ENCODE measurements around the gene ADCY3.
"Not testable (repeated sequence)": the region's sequence is repeated elsewhere in the genome, so short reads cannot be mapped to it uniquely, and the experiment has no call there.

Gene ADCY3

DNA sequence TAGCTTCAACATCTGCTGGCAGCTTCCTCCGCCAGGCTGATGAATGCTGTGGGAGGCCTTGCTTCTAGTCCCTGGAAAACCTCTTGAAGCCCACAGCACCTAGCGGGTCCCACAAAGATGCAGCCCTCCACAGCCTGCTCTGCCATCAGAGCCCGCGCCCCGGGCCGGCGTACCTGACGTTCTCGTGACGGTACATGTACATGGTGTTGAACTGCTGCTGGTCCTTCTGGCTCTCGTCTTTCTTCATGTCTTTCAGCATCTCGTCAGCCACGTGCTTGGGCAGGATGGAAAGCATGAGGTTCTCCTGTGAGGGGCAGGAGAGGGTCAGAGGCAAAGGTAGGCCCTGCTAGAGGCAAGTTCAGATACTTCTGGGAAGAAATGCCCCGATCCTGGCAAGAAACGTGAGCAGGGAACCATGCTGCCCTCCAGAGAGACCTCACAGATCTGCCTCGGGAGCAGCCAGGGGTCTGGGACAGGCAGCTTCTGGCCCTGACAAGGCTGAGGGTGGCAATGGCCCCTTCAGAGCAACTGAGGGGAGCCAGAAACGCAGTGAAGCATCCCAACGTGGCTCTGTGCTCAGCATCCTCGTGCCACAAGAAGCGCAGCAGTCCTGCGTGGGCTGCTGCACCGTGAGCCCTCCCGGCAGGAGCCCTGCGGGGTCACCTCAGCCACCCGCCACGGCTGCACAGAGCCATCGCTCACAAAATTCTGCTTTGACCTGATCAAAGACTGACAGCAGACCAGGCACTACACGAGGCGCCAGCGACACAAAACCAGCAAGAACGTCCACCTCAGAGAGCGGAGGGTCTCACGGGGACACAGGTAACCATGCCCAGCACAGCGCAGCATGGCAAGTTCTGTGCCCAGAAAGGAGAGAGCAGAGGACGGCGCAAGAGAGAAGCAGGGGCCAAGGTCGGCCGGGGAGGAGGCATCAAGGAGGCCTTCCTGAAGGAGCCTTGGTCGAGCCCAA is 77.7 kb downstream of the ADCY3 start:
- DNase-seq = no peak

DNA sequence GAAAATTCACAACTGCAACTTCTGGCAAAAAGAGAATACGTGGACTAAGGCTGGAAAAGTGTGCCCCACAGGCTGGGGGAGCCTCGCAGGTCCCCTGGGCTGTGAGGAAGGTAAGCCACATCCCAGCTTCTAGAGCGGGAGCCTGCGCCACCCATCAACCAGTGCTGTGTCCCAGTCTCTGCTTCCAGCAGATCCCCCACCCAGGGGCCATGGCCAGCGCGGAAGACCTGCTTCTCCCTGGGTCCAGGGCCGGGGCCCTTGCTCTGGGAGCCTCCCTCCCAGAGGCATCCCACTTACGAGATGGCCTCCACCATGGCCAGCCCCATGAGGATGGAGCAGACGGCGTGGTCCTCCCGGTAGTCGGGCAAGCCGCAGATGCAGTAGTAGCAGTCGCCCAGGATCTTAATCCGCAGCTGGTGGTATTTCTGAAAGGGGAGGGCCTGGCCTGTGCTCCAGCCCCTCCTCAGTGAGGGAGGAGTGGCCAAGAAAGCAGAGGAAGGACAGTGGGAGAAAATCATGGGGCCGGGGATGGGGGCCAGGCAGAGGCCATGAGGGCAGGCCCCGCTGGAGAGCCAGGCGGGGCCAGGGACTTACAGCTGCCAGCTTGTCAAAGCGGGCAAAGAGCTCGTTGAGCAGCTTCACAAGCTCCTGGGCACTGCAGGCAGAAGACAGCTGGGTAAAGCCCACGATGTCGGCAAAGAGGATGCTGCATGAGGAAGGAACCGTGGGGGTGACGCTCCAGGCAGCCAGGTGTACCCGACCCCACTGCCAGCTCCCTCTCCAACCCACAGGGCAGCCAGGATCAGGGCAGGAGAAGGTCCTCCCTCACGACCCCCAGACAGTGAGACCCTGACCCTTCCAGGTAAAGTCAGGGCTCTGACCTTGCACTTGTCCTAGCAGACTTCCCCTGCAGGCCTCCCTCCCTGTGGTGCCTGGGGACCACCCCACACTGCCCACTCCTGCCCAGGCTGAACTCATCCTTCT is 78.8 kb downstream of the ADCY3 start:
- DNase-seq = no peak

DNA sequence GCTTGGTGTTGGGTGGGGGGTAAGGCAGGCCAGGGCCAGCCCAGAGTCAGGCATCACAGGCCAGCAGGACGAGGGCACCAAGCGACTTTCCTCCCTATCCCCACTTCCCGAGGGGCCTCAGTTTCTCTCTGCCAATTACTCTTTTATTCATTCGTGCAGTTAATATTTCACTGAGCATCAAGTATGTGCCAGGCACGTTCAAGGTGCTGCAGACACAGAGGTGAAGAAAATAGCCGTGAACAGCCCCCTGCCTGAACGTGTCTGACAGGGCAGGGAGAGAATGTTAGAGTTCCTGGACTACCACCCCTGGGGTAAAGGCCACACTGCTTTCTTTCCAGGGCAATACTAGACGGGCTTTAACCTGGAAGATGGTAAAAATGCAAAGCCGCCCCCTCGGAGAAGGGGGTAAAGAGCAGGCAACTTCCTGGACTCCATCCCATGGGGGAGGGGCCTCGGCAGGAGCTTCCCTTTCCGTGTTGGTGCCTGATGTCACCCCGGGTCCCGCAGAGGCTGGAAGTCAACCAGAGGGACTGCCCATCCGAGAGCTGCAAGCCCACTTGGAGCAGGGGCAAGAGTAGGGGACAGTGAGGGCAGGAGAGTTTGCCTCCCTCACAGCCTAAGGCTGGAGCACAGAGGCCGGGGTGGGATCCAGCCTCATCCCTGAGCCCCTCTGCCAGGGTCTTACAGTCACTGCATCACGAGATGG is 79.7 kb downstream of the ADCY3 start:
- no peak for DNase-seq

DNA sequence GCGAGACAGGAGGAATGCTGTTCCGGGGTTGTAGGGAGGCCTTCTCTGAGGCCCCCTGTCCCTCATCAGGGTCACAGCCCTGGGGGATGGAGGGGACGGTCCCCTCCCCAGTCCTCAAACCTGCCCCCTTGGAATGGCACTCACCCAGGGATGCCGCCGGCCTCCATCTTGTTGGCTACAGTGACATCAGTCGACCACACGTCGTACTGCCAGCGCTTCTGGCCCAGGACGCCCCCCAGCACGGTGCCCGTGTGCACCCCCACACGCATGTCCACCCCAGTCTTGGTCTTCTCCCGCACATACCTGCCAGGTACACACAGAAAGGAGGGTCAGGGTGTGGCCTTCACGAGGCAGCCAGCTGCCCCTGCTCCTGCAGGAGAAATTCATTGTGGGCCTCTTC is 80.3 kb downstream of the ADCY3 start:
- DNase-seq = no peak

DNA sequence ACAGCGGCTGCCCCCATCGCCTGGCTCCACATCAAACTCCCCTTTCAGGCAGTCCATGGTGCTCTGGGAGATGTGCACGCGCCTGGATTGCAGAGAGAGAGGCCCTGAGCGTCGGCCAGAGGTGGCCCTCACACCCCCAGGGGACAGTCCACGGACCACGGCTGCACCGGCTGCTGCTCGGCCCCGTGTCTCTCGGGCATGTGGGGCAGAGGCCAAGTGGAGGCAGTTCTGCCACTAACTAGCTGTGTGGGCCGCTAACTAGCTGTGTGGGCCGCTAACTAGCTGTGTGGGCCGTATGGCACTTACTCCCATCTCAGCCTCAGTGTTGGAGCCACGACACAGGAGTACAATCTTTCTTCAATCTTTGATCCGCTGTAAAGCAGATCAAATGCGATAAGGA is 81.5 kb downstream of the ADCY3 start:
- no peak for DNase-seq

DNA sequence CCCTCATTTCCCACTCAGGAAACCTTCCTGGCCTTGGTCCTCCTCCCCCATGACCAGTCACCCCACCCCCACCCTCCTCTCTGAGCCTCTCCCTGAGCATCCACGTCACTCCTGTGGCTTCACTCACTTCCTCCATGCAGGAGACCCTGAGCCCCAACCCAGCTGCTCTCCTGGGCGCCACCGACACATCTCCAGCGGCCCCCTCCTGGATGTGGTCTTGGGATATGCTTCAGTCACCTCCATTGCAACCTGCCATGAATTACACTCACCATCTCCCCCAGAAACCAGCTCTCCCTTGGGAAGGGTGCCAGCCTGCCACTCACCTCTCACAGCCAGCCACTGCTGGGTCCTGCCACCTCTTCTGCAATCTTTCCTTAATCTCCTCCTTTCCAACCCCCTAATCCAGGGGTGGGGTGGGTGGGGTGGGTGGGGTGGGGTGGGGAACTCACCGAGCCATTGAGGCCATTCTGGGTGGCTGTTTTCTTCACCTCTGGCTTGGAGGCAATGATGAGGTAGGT is 82.0 kb downstream of the ADCY3 start:
- no peak for DNase-seq

DNA sequence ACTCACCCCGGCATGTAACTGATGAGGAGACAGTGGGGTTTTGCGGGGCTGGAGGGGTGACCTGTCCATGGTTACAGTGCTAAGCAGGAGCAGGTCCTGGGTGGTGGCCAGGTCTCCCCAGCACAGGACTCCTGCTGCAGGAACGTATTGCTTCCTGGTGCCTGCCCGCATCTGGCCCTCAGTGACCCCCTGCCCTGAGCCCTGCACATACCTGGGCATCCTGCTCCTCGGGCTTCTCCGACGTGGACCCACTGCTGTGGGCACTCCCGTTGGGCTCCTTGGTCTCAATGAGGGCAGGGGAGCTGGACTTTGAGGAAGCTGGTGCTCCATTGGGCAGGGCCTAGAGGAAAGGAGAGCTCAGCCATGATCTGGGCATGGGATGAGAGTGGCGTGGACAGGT is 83.3 kb downstream of the ADCY3 start:
- DNase-seq = no peak

DNA sequence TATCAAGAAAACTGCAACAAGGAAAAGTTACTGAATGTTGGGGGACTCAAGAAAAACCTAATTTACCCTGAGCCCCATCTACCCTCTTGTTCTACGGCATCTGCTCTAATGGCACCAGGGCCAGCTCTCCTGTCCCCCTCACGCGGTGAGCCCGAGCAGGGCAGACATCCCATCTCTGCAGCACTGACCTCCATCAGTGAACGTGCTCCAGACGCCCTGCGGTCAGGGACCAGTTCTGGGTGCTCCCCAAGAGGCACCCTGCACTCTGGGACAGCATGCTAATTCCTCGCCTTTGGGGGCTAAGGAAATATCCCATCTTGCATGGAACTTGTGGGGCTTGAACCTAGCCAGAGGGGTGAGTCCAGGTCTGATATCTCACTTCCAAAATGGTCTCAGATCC is 83.8 kb downstream of the ADCY3 start:
- no peak for DNase-seq

DNA sequence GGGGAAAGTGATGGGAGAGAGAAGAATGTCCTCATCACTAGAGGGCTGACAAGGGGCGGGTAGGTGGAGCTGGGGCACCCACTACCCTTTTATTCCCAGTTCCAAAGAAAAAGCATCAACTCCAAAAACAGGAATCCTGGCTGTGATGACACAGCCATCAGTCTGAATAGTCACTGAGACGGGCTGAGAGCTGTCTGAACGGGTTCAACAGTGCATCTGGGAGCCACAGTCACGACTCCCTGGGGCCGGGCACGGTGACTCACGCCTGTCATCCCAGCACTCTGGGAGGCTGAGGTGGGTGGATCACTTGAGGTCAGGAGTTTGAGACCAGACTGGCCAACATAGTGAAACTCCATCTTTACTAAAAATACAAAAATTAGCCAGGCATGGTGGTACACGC is 84.6 kb downstream of the ADCY3 start:
- DNase-seq = not testable (repeated sequence)

DNA sequence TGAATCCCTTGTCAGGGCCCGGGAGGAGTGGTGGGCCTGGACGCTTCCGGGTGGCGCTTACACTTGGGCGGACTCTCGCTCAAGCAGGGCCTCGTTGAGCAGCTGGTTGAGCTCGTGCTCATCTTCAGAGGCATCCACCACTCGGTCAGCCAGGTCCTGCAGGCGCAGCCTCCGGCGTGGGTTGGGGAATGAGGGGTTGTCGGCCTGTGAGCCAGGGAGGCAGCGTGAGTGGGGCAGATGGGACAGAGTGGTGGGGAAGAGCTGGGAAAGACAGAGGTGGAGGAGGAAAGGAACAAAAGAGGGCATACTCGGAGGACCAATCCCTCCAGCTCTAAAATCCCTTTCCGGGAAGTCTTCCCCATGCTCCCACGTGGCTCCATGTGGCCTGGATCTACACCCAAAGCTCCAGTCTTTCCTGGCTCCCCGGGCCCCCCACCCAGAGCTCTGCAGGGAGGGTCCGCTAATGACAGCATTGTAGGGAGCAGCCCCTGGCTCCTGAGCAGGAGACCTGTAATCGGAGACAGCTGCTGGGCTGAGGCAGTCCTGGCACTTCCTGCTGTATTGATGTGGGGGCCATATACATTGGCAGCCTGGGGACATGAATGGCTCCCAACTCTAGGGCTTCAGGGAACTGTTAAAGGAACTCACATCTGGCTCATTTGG is 85.2 kb downstream of the ADCY3 start:
- no peak for DNase-seq

DNA sequence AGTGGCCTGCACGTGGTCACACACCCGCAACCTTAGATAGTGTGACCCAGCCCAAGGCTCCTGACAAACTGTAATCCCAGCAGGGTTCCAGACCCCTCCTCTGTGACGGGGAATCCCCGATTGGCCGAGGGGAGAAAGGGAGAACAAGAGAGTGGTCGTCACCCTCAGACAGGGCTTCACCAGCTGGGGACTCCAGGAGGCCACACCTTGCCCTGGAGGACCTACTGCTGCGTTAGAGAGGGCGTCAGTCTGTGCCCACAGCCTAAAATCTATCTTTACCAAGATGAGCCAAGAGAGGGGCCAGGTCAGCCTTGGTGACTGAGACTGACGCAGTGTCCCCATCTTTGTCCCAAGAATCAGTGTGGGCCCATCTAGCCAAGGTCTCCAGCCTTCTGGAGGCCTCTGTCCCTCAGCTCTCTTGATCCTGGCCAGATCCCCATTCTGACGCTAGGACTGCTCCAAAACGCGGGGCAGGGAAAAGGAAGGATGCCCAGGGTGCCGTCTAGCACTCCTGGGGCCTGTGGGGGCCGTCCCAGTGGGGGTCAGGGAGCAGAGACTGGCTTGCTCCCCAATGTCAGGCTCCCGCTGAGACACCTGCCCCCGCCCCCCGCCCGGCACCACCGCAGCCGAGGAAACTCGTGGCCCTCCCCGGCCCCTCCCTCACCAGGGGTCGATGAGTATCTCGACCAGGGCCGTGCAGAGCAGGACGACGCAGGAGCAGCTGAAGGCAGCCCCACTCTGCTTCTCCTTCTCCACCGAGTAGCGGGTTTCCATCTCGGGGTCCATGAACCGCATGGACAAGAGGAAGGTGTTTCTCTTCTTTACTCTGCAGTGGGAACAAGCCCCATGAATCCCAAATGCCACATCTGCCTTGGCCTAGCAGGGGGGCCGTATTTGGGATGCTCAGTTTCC is 86.0 kb downstream of the ADCY3 start:
- no peak for DNase-seq

DNA sequence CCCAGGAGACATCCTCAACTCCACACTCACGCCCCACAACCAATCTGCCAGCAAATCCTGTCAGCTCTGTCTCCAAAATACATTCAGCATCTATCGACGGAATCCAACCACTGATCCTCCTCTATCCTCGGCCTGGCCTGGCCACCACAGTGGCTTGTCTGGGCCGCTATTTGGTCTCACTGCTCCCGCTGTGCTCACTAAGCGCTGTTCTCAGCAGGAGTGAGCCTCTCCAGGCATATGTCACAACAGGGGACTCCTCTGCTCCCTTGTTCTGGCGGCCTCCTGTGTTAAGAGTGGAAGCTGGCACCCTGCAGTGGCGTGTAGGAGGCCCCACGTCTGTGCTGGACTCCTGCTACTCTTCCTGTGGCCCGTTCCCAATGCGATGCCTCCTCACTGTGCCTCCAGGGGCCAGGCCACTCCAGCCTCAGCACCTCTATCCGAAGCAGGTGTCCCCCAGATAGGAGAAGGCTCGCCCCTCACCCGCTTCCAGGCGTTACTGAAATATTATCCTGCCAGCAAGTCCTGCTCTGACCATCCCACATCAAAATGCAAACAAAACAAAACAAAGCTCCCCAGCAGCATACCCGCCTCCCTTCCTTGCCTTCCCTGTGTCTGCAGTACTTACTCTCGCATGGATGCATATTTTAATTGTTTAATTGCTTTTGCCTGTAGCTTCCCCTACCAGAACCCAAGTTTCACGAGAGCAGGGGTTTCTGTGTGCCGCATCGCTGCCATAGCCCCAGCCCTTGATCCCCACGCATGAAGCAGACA is 86.9 kb downstream of the ADCY3 start:
- DNase-seq = no peak

DNA sequence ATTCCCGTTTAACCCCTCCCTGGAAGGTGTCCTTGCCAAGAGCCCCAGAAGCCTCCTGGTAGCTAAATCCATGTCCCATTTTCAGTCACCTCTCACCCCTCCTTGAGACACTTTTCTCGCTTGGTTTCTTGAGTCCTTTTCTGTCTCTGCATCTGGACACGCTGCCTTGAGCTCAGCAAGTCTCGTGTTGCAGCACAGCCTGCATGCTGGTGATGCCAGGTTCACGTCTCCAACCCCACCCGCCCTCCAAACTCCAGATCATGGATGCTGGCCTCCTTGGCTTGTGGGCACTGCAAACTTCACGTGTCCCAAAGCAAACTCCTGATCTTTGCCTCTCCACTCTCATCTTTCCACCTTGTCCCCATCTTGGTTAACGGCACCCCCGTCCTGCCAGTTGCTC is 87.5 kb downstream of the ADCY3 start:
- no peak for DNase-seq

DNA sequence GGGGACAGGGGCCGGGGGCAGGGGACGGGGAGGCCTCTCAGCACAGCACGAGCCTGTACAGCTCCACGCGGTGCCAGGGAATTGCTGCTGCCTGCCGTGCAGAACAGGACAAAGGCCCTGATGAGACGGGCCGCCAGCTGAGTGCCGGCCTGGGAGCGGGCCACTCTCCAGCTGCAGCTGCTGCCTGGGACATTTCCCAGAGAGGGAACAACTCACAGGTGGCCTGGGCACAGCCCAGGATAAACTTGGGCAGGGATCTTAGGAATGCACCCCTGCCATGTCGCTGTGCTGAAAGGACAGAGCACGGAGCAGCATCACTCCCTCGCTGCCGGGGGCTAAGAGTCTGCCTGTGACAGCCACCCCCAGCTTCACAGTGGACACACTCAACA is 88.0 kb downstream of the ADCY3 start:
- DNase-seq = no peak

DNA sequence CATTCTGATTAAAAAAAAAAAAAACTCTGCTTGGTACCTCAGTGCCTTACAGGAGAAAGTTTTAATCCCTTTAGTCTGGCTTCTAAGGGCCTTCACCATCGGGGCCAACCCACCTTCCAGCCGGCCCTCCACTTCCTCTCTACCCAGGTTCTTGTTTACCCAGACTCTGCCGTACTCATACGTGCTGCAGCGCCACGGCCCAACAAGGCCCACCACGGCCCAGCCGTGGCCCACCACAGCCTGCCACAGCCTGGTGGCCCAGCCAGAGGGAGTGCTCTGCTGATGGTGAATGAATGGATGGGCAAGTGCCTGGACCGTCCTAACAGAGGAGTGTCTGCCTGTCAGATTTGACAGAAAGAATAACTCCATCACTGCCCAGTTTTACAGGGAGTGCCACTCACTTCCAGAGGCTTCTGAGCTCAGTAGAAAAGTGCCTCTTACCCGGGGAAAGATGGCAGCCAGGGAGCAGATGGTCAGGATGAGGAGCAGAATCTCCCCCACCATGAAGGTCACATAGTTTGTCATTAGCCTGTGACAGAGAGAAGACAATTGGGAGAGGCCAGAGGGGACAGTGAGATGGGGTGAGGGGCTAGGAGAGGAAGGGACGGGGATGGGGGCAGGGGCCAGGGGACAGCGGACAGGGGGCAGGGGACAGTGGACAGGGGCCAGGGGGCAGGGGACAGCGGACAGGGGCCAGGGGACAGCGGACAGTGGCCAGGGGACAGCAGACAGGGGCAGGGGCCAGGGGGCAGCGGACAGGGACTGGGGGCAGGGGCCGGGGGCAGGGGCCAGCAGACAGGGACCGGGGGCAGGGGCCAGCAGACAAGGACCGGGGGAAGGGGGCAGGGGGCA is 88.6 kb downstream of the ADCY3 start:
- no peak for DNase-seq

DNA sequence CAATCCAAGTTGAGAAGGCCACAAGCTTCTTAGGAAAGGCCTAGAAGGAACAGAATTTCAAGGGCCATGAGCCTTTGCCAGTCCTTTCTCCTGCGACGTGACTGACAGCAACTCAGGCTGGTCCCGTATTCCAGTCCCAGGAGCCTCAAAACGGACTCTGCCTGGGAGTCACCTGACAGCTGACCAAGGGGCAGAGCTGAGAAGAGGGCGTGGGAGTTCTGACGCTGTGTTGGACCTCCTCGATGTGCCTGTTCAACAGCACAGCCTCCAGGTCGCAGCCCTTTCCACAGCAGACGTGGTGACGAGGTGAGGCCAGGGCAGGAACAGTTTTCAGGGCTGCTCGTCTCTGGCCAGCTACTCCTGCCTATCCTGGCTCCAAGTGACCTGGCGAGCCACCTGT is 89.3 kb downstream of the ADCY3 start:
- DNase-seq = no peak

DNA sequence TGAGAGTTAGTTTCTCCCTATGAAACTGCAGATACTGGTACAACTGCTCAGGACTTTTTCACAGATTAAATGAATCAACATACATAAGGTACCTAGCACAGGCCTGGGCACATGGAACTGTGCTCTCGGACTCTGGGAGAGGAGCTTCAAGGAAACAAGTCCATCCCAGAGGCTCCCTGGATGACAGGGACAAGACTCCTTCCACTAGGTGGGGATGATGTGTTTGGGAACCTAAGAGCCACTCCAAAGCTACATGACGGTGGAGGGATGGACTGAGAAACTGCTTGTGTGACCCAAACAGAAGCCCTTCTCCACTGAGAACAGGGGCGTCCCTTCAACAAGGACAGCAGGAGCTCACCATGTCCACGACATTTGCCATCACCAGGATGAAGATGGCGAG is 89.7 kb downstream of the ADCY3 start:
- DNase-seq = no peak

DNA sequence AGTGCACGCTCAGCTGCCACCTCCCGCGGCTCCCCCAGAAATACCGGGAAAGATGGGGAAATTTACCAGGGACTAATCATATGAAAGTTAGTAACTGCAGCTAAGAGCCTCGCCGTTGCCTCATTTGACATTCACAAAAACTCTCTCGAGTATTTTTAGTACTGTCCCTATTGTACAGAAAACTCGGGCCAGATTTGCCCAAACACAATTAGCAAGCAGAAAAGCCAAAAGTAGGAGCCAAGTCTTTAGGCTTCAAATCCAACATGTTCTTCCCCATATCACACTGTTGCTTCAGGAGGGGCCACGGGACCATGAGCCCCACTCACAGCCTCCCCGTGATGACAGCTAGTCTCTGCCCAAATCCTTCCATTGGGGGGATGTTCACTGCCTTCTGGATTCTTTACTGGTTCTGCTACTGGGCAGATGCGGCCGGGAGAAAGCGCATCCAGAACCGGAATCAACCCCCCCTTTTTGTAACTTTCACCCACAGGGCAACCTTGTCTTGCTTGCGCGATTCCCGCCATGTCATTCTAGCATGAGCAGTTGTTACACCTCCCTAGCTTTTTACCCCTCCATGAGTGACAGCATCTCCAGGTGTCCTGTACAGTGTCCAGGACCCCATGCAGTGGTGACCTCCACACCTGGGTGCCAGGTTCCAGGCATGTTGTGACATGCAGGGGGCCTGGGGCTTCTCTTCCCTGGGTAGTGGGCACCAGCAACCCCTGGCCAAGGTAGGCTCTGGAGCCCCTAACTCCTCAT is 91.6 kb downstream of the ADCY3 start:
- DNase-seq = no peak

All from activated CD4-positive, alpha-beta T cell treated with anti-CD3 and anti-CD28 coated beads, Interleukin-2, amount 50 U/mL, for 4 hours (primary cell).